MG63 (cell line): ENCODE measurements around the gene KNSTRN. TPM values are rescaled to one million over a fixed set of nuclear protein-coding genes. Genes with fewer than 3 reads are reported as not detected.

ENCODE experiments used
- DNase-seq: peaks from one replicate; pipeline ENCODE4 v3.0.0-alpha.2; 2020
- H3K27me3 ChIP-seq: fragments of 250-450 bp; sonication (Bioruptor Pico); 2 replicates; pipeline ENCODE4 v1.5.1; 2020; ENCODE audit warnings: mild to moderate bottlenecking, moderate library complexity
- H3K36me3 ChIP-seq: fragments of 250-450 bp; sonication (Bioruptor Pico); 2 replicates; pipeline ENCODE4 v1.5.1; 2020; ENCODE audit warnings: mild to moderate bottlenecking, moderate library complexity
- H3K4me3 ChIP-seq: fragments of 250-450 bp; sonication (Bioruptor Pico); 2 replicates; pipeline ENCODE4 v1.5.1; 2020; ENCODE audit warnings: mild to moderate bottlenecking, moderate library complexity
- H3K9me3 ChIP-seq: fragments of 250-450 bp; sonication (Bioruptor Pico); 2 replicates; pipeline ENCODE4 v1.5.1; 2020; ENCODE audit warnings: mild to moderate bottlenecking, moderate library complexity
- total RNA-seq: library from RNA; depleted of rRNA; stranded (reverse); fragments of >200 nt; shearing (Covaris generic); gene quantifications from 2 replicates; pipeline ENCODE4 v1.2.3, GENCODE V29; 2014; ENCODE audit warnings: low replicate concordance

Gene KNSTRN
- total RNA-seq, 1 experiment from 2014 or later, result 72.1 TPM

DNA sequence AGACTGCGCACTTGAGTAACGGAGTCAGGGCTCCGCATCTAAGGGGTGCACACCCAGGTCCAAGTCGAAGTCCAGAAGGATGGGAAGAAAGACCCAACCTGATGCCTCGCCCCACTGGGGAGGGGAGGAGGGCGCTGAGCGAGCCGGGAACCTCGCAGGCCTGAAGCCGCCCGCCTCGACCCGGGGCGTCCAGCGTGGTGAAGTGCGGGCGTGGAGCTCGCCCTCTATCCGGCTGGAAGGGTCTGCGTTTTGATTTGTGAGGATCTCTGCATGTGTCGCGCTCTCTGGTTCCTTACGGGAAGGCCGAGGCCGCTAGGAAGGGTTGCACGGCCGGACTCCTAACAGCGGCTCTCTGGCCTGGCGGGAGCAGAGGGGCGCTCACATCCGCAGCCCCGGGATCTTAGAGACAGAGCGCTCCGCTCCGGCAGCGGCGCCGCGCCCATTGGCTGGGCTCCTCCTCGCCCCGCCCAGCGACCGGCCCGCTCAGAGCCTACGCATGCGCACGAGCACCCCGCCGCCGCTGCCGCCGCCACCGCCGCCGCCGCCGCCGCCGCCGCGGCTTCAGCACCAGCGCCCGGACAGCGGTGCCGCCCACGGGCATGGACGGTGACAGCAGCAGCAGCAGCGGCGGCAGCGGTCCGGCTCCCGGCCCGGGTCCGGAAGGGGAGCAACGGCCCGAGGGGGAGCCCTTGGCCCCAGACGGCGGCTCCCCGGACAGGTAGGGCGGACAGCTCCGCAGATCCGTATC, 24.6 kb upstream of the KNSTRN start, which contains the start of gene DISP2:
TSS of gene DISP2 (plus strand) at position 497 of the 748 bp plus-strand sequence. CDS start at position 600, 103 bp downstream.
- Histone ChIP-seq H3K36me3 (no peaks in the 10 kb centered on the region), H3K4me3 (peak within 1 kb of the TSS; percentile 52), H3K9me3 (no peaks in the 10 kb centered on the region), H3K27me3 (no peaks in the 10 kb centered on the region)
- DNase-seq, result peak; percentile 78

DNA sequence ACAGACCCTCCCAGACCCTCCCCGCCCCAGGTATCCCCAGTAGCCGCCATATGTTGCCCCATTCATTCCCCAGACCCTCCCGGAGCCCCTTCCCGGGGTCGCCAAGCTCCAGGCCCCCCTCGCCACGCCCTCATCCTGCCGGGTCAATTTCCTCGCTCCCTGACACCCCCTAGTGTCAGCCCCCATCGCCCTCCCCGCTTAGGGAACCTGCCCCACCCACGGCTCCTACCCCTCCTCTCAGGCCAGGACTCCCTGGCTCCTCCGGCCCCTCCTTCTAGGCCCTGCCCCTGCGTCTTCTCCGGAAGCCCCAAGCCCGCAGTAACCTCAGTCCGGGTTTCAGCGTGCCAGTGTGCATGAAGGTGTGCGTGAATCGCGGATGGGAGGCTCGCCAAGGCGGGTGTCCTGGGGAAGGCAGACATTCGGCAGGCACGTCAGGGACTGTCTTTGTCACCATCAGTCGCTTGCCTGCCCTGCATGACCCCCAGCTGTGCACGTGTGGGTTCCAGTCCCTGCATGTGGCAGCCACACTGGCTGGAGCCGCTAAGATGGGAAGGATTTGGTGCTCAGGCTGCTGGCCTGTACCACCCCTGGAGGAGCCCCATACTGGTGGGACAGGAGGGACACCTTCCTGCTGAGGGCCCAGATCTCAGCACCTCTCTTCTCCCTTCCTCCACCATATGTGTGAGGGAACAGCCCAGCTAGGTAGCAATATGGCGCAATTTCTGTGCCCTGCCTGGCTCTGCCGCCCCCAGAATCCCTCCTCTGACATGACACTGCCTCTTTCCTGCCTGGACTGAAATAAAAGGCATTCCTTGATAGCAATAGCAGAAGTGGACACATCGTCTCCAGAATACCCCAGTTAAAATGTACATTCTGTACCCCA, 23.8 kb upstream of the KNSTRN start:
- H3K36me3 ChIP-seq, result no peaks in the 10 kb centered on the region
- DNase-seq, result peak; percentile 27
- no peaks in the 10 kb centered on the region for H3K27me3 ChIP-seq
- H3K9me3 ChIP-seq, result no peaks in the 10 kb centered on the region
- peak overlapping the region; percentile 52 for H3K4me3 ChIP-seq

DNA sequence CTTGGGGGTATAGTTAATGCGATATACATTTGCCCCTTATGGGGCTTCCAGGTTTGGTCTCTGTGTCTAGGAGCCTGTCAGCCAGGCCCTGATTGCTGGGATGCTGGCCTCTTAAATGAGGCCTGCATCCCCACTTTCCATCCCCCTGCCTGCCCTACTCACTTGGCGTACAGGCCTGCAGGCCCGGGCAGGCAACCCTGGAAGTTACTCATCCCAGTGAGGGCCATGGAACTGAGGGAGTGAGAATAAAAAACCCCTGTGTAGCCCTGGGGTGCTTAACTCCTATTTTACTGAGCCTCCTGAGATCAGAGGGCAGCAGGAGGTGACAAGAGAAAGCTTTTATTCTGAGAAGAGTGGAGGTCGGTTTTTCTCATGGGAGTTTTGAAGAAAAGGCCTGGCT, 22.5 kb upstream of the KNSTRN start:
- Histone ChIP-seq H3K9me3 (no peaks in the 10 kb centered on the region), H3K36me3 (no peaks in the 10 kb centered on the region), H3K4me3 (no peak overlapping the region), H3K27me3 (no peaks in the 10 kb centered on the region)
- no peak for DNase-seq

DNA sequence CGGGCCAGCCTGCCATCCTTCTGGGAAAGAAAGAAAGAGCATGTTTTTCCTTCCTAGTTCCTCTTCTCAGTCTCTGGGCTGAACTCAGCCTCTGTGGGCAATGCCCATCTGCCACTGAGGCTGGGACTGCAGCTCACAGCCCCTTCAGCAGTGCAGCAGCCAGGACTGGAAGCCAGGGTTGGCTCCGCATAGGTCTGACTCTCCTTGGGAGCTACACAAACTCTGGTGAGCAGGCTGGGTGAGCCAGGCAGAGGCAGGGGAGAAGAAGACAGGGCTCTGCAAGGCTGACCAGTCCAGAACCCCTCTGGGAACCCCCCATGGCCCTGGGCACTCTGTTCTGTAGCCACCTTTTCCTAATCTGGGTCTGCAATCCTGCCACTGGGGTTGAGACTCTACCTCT, 20.9 kb upstream of the KNSTRN start:
- Histone ChIP-seq H3K36me3 (no peaks in the 10 kb centered on the region), H3K27me3 (no peaks in the 10 kb centered on the region), H3K4me3 (no peak overlapping the region), H3K9me3 (no peaks in the 10 kb centered on the region)
- no peak for DNase-seq

DNA sequence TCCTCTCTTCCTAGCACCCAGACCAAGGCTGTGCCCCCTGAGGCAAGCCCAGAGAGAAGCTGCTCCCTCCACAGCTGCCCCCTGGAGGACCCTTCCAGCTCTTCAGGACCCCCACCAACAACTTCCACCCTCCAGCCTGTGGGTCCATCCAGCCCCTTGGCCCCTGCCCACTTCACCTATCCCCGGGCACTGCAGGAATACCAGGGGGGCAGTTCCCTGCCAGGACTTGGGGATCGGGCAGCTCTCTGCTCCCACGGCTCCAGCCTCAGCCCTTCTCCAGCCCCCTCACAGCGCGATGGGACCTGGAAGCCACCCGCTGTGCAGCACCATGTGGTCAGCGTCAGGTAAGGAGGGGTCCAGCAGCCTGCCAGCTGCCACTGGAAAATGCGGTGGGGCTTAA, 18.9 kb upstream of the KNSTRN start:
- H3K27me3 ChIP-seq, result no peaks in the 10 kb centered on the region
- no peaks in the 10 kb centered on the region for H3K36me3 ChIP-seq
- no peak overlapping the region for H3K4me3 ChIP-seq
- H3K9me3 ChIP-seq, result no peaks in the 10 kb centered on the region
- no peak for DNase-seq

DNA sequence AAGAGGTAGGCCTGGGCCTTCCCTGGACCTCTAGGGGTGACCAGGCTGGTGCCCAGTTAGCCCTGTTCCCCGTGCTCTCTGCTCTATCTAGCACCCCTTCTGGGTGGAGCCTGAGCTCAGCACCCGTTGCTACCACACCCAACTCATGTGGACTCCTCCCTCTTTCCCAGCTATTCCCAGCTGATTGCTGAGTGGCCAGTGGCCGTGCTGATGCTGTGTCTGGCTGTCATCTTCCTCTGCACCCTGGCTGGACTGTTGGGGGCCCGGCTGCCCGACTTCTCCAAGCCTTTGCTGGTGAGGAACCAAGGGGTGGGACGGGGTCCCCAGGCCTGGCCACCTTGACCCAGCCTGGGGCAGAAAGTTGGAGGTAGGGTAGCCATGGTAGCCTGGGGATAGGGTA, 18.3 kb upstream of the KNSTRN start:
- no peaks in the 10 kb centered on the region for H3K9me3 ChIP-seq
- DNase-seq, result no peak
- H3K4me3 ChIP-seq, result no peak overlapping the region
- no peaks in the 10 kb centered on the region for H3K36me3 ChIP-seq
- H3K27me3 ChIP-seq, result no peaks in the 10 kb centered on the region

DNA sequence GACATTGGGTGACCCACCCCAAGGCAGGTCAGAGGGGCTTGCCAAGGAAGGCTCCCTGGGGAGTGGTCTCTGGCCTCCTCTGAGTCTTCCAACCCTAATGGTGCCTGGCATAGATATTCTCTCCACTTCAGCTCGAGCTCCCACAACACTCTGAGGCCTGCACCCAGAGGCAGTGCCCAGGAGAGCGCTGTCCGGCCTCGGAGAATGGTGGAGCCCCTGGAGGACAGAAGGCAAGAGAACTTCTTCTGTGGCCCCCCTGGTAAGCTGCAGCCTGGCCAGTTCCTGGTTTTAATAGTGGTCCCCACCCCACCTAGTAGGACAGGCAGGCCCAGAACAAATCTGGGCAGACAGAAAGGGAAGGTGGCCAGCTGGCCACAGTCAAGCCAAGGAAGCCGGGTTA, 17.5 kb upstream of the KNSTRN start:
- no peaks in the 10 kb centered on the region for H3K36me3 ChIP-seq
- H3K9me3 ChIP-seq, result no peaks in the 10 kb centered on the region
- no peak for DNase-seq

DNA sequence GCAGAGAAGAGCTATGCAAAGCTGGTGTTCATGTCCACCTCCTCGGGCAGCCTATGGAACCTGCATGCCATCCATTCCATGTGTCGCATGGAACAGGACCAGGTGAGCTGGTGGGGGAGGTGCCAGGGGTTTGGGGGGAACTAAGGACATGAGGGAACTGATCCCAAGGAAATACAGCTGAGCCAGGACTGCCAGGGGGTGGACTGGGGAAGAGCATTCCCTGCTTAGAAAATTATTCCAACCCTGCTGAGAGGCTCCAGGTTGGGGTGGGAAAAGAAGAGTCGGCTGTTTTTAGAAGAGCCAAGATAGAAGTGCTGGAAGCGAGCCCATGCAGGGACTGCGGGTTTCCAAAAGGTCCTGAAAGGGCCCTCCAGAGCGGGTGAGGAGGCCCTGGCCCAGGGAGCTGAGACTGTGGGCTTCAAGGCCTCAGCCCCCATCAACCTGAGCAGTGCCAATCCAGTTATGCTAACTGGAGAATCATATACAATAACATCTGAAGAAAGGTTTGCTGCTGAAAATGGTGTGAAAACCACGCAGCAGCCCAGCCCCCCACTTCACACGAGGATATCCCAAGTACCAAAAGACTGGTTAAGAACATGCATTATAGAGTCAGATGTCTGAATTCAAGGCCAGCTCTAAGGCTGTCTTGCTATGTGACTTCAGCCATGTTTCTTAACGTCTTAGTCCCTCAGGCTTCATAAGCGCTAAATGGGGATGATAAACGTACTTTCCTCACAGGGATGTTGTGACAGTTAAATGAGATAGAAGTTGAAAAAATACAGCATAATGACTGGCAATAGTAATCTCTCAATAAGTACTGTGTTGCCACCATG, 16.7 kb upstream of the KNSTRN start:
- Histone ChIP-seq H3K4me3 (no peak overlapping the region), H3K9me3 (no peaks in the 10 kb centered on the region)
- DNase-seq, result no peak

More for the DNA sequence above, 17.5 kb upstream of the KNSTRN start:
- Histone ChIP-seq H3K27me3 (no peaks in the 10 kb centered on the region), H3K4me3 (no peak overlapping the region)

DNA sequence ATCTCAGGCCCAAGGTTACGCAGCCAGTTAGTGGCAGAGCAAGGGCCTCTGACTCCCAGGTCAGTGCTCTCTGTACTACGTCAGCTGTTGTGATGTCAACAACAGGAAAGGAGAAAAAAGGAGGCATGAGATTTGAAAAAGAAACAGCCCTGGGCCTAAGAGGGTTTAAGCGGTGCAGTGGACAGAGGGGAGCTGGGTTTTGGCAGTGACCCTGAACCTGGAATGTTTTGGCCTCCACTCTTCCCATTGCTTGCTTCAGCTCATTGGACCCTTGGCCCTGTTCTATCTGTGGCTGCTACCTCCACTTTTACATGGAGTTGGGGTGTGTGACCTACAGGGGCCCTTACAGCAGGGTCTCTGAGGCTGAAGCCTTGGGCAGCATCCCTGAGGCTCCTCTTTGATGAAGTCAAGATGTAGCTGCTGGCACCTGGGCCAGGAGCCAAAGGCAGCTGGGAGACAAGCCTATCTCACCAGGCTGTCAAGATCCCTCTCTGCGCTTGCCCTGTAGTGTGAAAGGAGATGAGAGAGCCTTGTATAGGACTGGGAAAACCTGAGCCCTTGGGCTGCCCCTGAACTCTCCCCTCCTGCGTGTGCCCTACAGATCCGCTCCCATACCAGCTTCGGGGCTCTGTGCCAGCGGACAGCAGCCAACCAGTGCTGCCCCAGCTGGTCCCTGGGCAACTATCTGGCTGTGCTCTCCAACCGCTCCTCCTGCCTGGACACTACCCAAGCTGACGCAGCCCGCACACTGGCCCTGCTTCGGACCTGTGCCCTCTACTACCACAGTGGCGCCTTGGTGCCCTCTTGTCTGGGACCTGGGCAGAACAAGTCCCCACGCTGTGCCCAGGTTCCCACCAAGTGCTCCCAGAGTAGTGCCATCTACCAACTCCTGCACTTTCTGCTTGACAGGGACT, 15.8 kb upstream of the KNSTRN start:
- Histone ChIP-seq H3K36me3 (no peaks in the 10 kb centered on the region), H3K9me3 (no peaks in the 10 kb centered on the region), H3K27me3 (no peaks in the 10 kb centered on the region), H3K4me3 (no peak overlapping the region)
- peak; percentile 74 for DNase-seq

More for the DNA sequence above, 16.7 kb upstream of the KNSTRN start:
- Histone ChIP-seq H3K36me3 (no peaks in the 10 kb centered on the region), H3K27me3 (no peaks in the 10 kb centered on the region)

DNA sequence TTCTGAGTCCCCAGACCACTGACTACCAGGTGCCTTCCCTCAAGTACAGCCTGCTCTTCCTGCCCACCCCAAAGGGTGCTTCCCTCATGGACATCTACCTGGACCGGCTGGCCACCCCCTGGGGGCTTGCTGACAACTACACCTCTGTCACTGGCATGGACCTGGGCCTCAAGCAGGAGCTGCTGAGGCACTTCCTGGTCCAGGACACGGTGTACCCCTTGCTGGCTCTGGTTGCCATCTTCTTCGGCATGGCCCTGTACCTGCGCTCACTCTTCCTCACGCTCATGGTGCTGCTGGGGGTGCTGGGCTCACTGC, 15.2 kb upstream of the KNSTRN start:
- H3K27me3 ChIP-seq, result no peaks in the 10 kb centered on the region
- H3K36me3 ChIP-seq, result no peaks in the 10 kb centered on the region
- no peak overlapping the region for H3K4me3 ChIP-seq
- no peak for DNase-seq
- H3K9me3 ChIP-seq, result no peaks in the 10 kb centered on the region

DNA sequence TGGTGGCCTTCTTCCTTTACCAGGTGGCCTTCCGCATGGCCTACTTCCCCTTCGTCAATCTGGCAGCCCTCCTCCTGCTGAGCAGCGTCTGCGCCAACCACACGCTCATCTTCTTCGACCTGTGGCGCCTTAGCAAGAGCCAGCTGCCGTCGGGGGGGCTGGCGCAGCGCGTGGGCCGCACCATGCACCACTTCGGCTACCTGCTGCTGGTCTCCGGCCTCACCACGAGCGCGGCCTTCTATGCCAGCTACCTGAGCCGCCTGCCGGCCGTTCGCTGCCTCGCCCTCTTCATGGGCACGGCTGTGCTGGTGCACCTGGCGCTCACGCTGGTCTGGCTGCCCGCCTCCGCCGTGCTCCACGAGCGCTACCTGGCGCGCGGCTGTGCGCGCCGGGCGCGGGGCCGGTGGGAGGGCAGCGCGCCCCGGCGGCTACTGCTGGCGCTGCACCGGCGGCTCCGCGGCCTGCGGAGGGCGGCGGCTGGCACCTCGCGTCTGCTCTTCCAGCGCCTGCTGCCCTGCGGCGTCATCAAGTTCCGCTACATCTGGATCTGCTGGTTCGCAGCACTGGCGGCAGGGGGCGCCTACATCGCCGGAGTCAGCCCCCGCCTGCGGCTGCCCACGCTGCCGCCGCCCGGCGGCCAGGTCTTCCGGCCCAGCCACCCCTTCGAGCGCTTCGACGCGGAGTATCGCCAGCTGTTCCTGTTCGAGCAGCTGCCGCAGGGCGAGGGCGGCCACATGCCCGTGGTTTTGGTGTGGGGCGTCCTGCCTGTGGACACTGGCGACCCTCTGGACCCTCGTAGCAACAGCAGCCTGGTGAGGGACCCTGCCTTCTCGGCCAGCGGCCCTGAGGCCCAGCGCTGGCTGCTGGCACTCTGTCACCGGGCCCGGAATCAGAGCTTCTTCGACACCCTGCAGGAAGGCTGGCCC, 14.6 kb upstream of the KNSTRN start:
- H3K27me3 ChIP-seq, result no peaks in the 10 kb centered on the region
- no peaks in the 10 kb centered on the region for H3K36me3 ChIP-seq
- H3K9me3 ChIP-seq, result no peaks in the 10 kb centered on the region
- no peak overlapping the region for H3K4me3 ChIP-seq
- DNase-seq, result peak; percentile 75

DNA sequence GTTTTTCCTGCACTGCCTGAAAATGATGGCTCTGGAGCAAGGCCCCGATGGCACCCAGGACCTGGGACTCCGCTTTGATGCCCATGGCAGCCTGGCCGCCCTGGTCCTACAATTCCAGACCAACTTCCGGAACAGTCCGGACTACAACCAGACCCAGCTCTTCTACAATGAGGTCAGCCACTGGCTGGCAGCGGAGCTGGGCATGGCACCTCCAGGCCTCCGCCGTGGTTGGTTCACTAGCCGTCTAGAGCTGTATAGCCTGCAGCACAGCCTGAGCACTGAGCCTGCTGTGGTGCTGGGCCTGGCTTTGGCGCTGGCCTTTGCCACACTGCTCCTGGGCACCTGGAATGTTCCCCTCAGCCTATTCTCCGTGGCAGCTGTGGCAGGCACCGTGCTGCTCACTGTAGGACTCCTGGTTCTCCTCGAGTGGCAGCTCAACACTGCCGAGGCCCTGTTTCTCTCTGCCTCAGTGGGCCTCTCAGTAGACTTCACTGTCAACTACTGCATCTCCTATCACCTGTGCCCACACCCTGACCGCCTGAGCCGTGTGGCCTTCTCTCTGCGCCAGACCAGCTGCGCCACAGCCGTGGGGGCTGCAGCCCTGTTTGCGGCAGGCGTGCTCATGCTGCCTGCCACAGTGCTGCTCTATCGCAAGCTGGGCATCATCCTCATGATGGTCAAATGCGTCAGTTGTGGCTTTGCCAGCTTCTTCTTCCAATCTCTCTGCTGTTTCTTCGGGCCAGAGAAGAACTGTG, 13.6 kb upstream of the KNSTRN start:
- Histone ChIP-seq H3K27me3 (no peaks in the 10 kb centered on the region), H3K36me3 (no peaks in the 10 kb centered on the region), H3K4me3 (no peak overlapping the region), H3K9me3 (no peaks in the 10 kb centered on the region)
- no peak for DNase-seq

DNA sequence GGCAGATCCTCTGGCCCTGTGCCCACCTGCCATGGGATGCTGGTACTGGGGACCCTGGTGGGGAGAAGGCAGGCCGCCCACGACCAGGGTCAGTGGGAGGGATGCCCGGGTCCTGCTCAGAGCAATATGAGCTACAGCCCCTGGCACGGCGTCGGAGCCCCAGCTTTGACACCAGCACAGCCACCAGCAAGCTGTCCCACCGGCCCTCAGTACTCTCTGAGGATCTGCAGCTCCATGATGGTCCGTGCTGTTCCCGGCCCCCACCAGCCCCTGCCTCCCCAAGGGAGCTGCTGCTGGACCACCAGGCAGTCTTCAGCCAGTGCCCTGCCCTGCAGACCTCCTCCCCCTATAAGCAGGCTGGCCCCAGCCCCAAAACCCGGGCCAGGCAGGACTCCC, 13.0 kb upstream of the KNSTRN start:
- Histone ChIP-seq H3K4me3 (no peak overlapping the region), H3K36me3 (no peaks in the 10 kb centered on the region), H3K27me3 (no peaks in the 10 kb centered on the region), H3K9me3 (no peaks in the 10 kb centered on the region)
- DNase-seq, result no peak

DNA sequence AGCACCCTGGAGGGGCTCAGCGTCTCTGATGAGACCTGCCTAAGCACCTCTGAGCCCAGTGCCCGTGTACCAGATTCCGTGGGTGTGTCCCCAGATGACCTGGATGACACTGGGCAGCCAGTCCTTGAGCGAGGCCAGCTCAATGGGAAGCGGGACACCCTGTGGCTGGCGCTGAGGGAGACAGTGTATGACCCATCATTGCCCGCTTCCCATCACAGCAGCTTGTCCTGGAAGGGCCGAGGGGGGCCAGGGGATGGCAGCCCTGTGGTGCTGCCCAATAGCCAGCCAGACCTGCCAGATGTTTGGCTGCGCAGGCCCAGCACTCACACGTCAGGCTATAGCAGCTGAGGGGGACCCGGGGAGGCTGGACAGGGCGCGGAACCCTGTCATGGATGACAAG, 12.6 kb upstream of the KNSTRN start:
- Histone ChIP-seq H3K36me3 (no peaks in the 10 kb centered on the region), H3K9me3 (no peaks in the 10 kb centered on the region), H3K27me3 (no peaks in the 10 kb centered on the region), H3K4me3 (no peak overlapping the region)
- DNase-seq, result no peak

DNA sequence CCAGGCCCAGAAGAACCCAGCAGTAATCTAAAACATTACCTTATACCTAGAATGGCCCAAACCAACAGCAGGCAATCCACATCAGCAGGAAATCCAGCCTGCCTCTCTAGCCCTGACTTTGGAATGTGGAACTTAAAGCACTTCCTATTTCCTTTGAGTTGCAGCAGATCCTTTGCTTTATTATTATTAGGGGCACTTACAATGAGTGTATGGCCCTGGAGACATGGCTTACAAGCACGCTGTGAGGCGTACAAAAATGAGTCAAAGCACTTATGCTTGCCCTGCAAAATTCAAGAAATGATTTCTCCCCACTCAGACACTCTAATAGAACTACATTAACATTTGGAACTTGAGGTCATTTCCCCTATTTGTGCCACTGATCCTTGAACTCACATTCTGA, 9.5 kb upstream of the KNSTRN start:
- no peak for DNase-seq
- Histone ChIP-seq H3K4me3 (no peak overlapping the region), H3K9me3 (no peaks in the 10 kb centered on the region), H3K36me3 (no peaks in the 10 kb centered on the region), H3K27me3 (no peaks in the 10 kb centered on the region)
